Measurements from ENCODE around the gene TP53AIP1. TPM values are rescaled to one million over a fixed set of nuclear protein-coding genes. Genes with fewer than 3 reads are reported as not detected.

Gene TP53AIP1
- total RNA-seq, 1 experiment from 2014 or later: 0.61 TPM

DNA sequence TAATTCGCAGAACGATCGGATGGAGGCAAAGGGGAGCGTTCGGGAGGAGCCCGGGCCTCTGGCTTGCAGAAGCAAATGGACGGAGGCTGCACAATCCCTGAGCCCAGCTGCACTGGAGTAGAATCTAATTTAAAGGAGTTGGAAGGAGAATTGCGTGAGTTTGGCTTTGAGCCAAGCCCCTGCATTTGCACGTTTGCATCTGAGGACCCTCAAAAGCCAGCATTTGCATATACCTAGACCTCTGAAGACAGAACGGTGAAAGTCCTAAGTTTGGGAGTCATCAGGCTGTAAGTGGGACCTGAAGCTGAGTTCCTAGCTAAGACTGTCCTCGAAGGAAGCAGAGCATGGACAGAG, 15.6 kb downstream of the TP53AIP1 start:
- Mint-ChIP-seq H3K27ac (ENCODE audit: unreplicated experiment) (no peak overlapping the region), H3K36me3 (ENCODE audit: insufficient read depth, unreplicated experiment) (no peaks in the 10 kb centered on the region), H3K4me3 (ENCODE audit: low read depth, unreplicated experiment) (no peak overlapping the region), H3K9me3 (ENCODE audit: low read depth, unreplicated experiment) (no peaks in the 10 kb centered on the region), H3K27me3 (ENCODE audit: unreplicated experiment) (peaks cover 49% of the 10 kb centered on the region), H3K4me1 (ENCODE audit: low read depth, unreplicated experiment) (peaks cover 20% of the 10 kb centered on the region)
- BruUV-seq (replicated peaks): no TSS peak
- CTCF ChIA-PET: no interaction called here
- no peak for DNase-seq
- TF ChIP-seq, protein P1, sequence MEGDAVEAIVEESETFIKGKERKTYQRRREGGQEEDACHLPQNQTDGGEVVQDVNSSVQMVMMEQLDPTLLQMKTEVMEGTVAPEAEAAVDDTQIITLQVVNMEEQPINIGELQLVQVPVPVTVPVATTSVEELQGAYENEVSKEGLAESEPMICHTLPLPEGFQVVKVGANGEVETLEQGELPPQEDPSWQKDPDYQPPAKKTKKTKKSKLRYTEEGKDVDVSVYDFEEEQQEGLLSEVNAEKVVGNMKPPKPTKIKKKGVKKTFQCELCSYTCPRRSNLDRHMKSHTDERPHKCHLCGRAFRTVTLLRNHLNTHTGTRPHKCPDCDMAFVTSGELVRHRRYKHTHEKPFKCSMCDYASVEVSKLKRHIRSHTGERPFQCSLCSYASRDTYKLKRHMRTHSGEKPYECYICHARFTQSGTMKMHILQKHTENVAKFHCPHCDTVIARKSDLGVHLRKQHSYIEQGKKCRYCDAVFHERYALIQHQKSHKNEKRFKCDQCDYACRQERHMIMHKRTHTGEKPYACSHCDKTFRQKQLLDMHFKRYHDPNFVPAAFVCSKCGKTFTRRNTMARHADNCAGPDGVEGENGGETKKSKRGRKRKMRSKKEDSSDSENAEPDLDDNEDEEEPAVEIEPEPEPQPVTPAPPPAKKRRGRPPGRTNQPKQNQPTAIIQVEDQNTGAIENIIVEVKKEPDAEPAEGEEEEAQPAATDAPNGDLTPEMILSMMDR (IDR thresholded peaks at IDR 0.05; ENCODE audit: unreplicated experiment): no peak
- intact Hi-C loops (cut with micrococcal nuclease; ENCODE audit: unreplicated experiment): no loop called here

DNA sequence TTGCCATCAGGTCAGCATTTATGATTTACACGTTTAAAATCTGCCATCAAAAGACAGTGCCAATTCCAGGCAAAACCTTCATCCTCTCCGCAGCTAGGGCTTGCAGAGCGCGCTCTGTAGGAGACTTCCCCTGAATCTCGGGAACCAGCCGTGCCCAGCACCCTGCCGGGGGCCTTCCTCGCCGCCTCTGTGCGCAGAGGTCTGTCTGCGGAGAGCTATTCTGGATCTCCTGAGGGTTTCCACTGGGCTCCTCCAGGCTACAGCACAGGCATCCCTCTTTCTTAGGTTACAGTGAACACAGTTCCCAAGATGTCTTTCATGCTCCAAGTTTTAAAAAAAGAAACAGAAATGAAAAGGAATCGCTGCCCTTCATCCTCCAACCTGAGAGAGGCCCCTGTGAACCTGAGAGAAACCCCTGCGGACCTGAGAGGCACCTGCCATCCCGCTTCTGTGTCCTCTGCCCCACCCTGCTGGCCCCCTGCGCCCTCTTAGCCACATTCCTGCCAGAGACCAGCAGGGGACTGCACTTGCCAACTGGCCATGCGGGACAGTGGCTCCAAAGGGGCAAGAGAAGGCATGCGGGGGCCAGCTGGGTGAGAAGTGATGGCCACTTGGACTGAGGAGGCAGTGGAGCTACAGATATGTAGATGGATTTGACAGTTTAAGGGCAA, 16.1 kb downstream of the TP53AIP1 start:
- no TSS peak for BruUV-seq (replicated peaks)
- intact Hi-C loops (cut with micrococcal nuclease; ENCODE audit: unreplicated experiment): no loop called here
- no peak overlapping the region for H3K27ac Mint-ChIP-seq (ENCODE audit: unreplicated experiment)
- TF ChIP-seq, protein P1 (IDR thresholded peaks at IDR 0.05; ENCODE audit: unreplicated experiment): no peak
- H3K9me3 Mint-ChIP-seq (ENCODE audit: low read depth, unreplicated experiment): no peaks in the 10 kb centered on the region
- DNase-seq: no peak
- peaks cover 20% of the 10 kb centered on the region for H3K4me1 Mint-ChIP-seq (ENCODE audit: low read depth, unreplicated experiment)
- CTCF ChIA-PET: no interaction called here
- H3K27me3 Mint-ChIP-seq (ENCODE audit: unreplicated experiment): peaks cover 52% of the 10 kb centered on the region
- H3K4me3 Mint-ChIP-seq (ENCODE audit: low read depth, unreplicated experiment): no peak overlapping the region
- no peaks in the 10 kb centered on the region for H3K36me3 Mint-ChIP-seq (ENCODE audit: insufficient read depth, unreplicated experiment)

DNA sequence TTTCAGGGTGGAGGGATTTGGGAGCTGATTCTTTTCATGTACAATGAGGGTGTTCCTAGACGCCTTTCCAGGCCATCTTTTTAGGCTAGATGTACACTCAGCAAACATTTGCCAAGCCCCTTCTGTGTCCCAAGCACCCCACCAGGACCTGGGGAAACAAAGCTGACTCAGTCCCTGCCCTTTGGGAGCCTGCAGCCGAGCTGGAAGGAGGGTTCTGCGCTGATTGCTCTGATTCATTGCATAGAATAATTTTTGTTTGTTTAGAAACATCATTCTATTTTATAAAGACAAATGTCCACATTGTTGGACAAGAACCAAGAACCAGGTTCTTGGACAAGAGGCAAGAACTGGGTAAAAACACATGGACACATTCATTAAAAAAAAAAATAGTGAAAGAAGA, 16.7 kb downstream of the TP53AIP1 start:
- Mint-ChIP-seq H3K27ac (ENCODE audit: unreplicated experiment) (no peak overlapping the region), H3K4me1 (ENCODE audit: low read depth, unreplicated experiment) (peaks cover 20% of the 10 kb centered on the region), H3K36me3 (ENCODE audit: insufficient read depth, unreplicated experiment) (no peaks in the 10 kb centered on the region), H3K4me3 (ENCODE audit: low read depth, unreplicated experiment) (no peak overlapping the region), H3K9me3 (ENCODE audit: low read depth, unreplicated experiment) (no peaks in the 10 kb centered on the region), H3K27me3 (ENCODE audit: unreplicated experiment) (peaks cover 57% of the 10 kb centered on the region)
- TF ChIP-seq, protein P1 (IDR thresholded peaks at IDR 0.05; ENCODE audit: unreplicated experiment): no peak
- no TSS peak for BruUV-seq (replicated peaks)
- CTCF ChIA-PET: no interaction called here
- intact Hi-C loops (cut with micrococcal nuclease; ENCODE audit: unreplicated experiment): no loop called here
- no peak for DNase-seq

DNA sequence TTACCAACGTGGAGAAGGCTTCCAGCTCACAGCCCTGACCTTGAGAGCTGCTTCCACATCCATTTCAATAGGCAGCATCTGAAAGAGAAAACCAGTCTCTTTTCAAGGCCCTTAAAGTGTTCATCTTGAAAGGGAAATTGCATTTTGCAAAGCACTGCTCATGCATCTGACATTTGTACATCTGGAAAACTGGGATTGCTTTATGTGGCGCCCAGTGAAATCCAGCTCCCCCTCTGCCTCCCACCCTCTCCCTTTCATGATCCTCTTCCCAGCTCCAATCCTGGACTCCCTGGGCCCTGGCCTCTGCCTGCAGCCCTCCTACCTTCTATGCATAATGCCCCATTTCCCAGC, 17.4 kb downstream of the TP53AIP1 start:
- H3K9me3 Mint-ChIP-seq (ENCODE audit: low read depth, unreplicated experiment): no peaks in the 10 kb centered on the region
- H3K36me3 Mint-ChIP-seq (ENCODE audit: insufficient read depth, unreplicated experiment): no peaks in the 10 kb centered on the region
- DNase-seq: no peak
- TF ChIP-seq, protein P1 (IDR thresholded peaks at IDR 0.05; ENCODE audit: unreplicated experiment): no peak
- H3K4me3 Mint-ChIP-seq (ENCODE audit: low read depth, unreplicated experiment): no peak overlapping the region
- peaks cover 65% of the 10 kb centered on the region for H3K27me3 Mint-ChIP-seq (ENCODE audit: unreplicated experiment)
- intact Hi-C loops (cut with micrococcal nuclease; ENCODE audit: unreplicated experiment): no loop called here
- no TSS peak for BruUV-seq (replicated peaks)
- CTCF ChIA-PET: interaction anchor here (0.5 kb wide), 1 partner anchor 498 kb away, joined by 5 read pairs; no protein-coding TSS in a partner anchor
- H3K4me1 Mint-ChIP-seq (ENCODE audit: low read depth, unreplicated experiment): peaks cover 20% of the 10 kb centered on the region
- no peak overlapping the region for H3K27ac Mint-ChIP-seq (ENCODE audit: unreplicated experiment)

Data from Calu3 (cell line).